ENCODE data around the gene HGD.

- TF ChIP-seq POLR2AphosphoS5 (IDR thresholded peaks at IDR 0.05; ENCODE audit: low read depth, low read length) = no peak
- TF ChIP-seq POLR2A (IDR thresholded peaks at IDR 0.05; ENCODE audit: low read depth, low read length) = no peak
These were observed 8.9 kb downstream of the HGD start for GRCh38 chr3:120673116-120673515.

All from GM12892 (cell line).